NOMO-1 treated with dmso at 0.1 percent for 144 hours (cell line): ENCODE measurements around the gene MYO9B.

Experiments used
- DNase-seq: peaks from one replicate; lab custom pipeline; 2025; ENCODE audit not compliant: unreplicated experiment; lab: John Stamatoyannopoulos, UW

The MYO9B gene

GRCh38 chr19:17112271-17112670 lies 36.7 kb downstream of the MYO9B start:
- DNase-seq: no peak

GRCh38 chr19:17112700-17113099 lies 37.1 kb downstream of the MYO9B start:
- DNase-seq: no peak

GRCh38 chr19:17113127-17113785 lies 37.7 kb downstream of the MYO9B start:
- DNase-seq: no peak

- no peak for DNase-seq
These were observed 38.8 kb downstream of the MYO9B start for GRCh38 chr19:17114414-17114831.

GRCh38 chr19:17116996-17117702 lies 41.6 kb downstream of the MYO9B start:
- no peak for DNase-seq

GRCh38 chr19:17118957-17119356 lies 43.4 kb downstream of the MYO9B start:
- no peak for DNase-seq

- no peak for DNase-seq
These were observed 46.2 kb downstream of the MYO9B start for GRCh38 chr19:17121736-17122293.

GRCh38 chr19:17123041-17123440 lies 47.5 kb downstream of the MYO9B start:
- no peak for DNase-seq

- no peak for DNase-seq
These were observed 48.4 kb downstream of the MYO9B start for GRCh38 chr19:17124025-17124424.

- no peak for DNase-seq
These were observed 49.6 kb downstream of the MYO9B start for GRCh38 chr19:17125062-17125727.

- peak; percentile 64 for DNase-seq
These were observed 50.4 kb downstream of the MYO9B start for GRCh38 chr19:17125728-17126677.

GRCh38 chr19:17127671-17128070 lies 52.1 kb downstream of the MYO9B start:
- DNase-seq: no peak

- DNase-seq: no peak
These were observed 52.8 kb downstream of the MYO9B start for GRCh38 chr19:17128403-17128802.

- no peak for DNase-seq
These were observed 53.2 kb downstream of the MYO9B start for GRCh38 chr19:17128820-17129219.

- no peak for DNase-seq
These were observed 53.8 kb downstream of the MYO9B start for GRCh38 chr19:17129377-17129776.

- peak; percentile 34 for DNase-seq
These were observed 59.6 kb downstream of the MYO9B start for GRCh38 chr19:17135001-17135853.

GRCh38 chr19:17136021-17136420 lies 60.4 kb downstream of the MYO9B start:
- DNase-seq: no peak

GRCh38 chr19:17136617-17137016 lies 61.0 kb downstream of the MYO9B start:
- DNase-seq: no peak

GRCh38 chr19:17137417-17137816 lies 61.8 kb downstream of the MYO9B start:
- DNase-seq: no peak
